HL-60 (cell line): ENCODE measurements around the gene TRNT1.

Experiments used
- GABPA ChIP-seq: IDR thresholded peaks from 2 replicates; pipeline ENCODE4 v1.6.1; 2012; ENCODE audit warnings: low read depth
- POLR2AphosphoS5 ChIP-seq: IDR thresholded peaks from 2 replicates; pipeline ENCODE4 v1.6.1; 2012; ENCODE audit warnings: low read depth
- SPI1 ChIP-seq: IDR thresholded peaks from 2 replicates; pipeline ENCODE4 v1.6.1; 2012; ENCODE audit warnings: low read depth, mild to moderate bottlenecking, borderline replicate concordance
- TF ChIP-seq, protein P1 (sequence below): IDR thresholded peaks from one replicate; pipeline ENCODE4 v1.5.1; 2011; ENCODE audit warnings: low read length, control low read depth, inconsistent platforms; ENCODE audit not compliant: insufficient read depth

DNA sequence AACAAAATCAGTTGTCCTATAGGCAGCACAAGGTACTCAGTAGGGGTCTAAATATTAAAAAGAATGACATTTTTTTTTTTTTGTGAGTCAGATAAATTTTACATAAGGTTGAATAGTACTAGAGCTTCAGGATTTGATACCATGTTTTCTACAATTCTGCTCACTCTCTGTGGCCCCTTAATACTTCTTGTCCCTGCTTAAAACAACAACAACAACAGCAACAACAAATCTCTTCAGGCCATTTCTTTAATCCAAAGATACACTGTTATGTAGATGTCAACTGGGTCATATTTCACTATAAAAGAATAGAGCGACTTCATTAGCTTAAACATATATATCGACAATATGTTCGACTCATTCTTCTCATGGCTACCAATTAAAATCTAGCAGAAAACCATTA is 19.6 kb upstream of the TRNT1 start:
- TF ChIP-seq, protein P1, sequence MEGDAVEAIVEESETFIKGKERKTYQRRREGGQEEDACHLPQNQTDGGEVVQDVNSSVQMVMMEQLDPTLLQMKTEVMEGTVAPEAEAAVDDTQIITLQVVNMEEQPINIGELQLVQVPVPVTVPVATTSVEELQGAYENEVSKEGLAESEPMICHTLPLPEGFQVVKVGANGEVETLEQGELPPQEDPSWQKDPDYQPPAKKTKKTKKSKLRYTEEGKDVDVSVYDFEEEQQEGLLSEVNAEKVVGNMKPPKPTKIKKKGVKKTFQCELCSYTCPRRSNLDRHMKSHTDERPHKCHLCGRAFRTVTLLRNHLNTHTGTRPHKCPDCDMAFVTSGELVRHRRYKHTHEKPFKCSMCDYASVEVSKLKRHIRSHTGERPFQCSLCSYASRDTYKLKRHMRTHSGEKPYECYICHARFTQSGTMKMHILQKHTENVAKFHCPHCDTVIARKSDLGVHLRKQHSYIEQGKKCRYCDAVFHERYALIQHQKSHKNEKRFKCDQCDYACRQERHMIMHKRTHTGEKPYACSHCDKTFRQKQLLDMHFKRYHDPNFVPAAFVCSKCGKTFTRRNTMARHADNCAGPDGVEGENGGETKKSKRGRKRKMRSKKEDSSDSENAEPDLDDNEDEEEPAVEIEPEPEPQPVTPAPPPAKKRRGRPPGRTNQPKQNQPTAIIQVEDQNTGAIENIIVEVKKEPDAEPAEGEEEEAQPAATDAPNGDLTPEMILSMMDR = no peak
- TF ChIP-seq SPI1 (no peak), POLR2AphosphoS5 (no peak), GABPA (no peak)
